Measurements from ENCODE around the gene S100G.

- TF ChIP-seq, protein P1, sequence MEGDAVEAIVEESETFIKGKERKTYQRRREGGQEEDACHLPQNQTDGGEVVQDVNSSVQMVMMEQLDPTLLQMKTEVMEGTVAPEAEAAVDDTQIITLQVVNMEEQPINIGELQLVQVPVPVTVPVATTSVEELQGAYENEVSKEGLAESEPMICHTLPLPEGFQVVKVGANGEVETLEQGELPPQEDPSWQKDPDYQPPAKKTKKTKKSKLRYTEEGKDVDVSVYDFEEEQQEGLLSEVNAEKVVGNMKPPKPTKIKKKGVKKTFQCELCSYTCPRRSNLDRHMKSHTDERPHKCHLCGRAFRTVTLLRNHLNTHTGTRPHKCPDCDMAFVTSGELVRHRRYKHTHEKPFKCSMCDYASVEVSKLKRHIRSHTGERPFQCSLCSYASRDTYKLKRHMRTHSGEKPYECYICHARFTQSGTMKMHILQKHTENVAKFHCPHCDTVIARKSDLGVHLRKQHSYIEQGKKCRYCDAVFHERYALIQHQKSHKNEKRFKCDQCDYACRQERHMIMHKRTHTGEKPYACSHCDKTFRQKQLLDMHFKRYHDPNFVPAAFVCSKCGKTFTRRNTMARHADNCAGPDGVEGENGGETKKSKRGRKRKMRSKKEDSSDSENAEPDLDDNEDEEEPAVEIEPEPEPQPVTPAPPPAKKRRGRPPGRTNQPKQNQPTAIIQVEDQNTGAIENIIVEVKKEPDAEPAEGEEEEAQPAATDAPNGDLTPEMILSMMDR (conservative IDR thresholded peaks at IDR 0.05), result no peak
- no peak for TF ChIP-seq ZFX (IDR thresholded peaks at IDR 0.05)
Measured at GRCh38 chrX:16687514-16687913, 37.6 kb downstream of the S100G start.
